Nephron progenitor cell (in vitro differentiated cells): ENCODE results near the gene NAT8L.
A peak's percentile ranks its signal among the peaks of the same experiment; 100 is the strongest.

Experiments used
- DNase-seq: peaks from one replicate; pipeline ENCODE4 v3.0.0; 2021
- H3K27ac Mint-ChIP-seq: 2 replicates; pipeline ENCODE4 v1.8.0; 2021; ENCODE audit warnings: mild to moderate bottlenecking, moderate library complexity, mixed read lengths
- H3K27me3 Mint-ChIP-seq: 2 replicates; pipeline ENCODE4 v1.8.0; 2021; ENCODE audit warnings: mild to moderate bottlenecking, low read depth, mixed read lengths; ENCODE audit not compliant: poor library complexity
- H3K36me3 Mint-ChIP-seq: 2 replicates; pipeline ENCODE4 v1.8.0; 2021; ENCODE audit warnings: low read depth, mixed read lengths
- H3K4me1 Mint-ChIP-seq: 2 replicates; pipeline ENCODE4 v1.8.0; 2021; ENCODE audit warnings: mixed read lengths
- H3K4me3 Mint-ChIP-seq: 2 replicates; pipeline ENCODE4 v1.8.0; 2021; ENCODE audit warnings: mild to moderate bottlenecking, moderate library complexity, mixed read lengths
- H3K9me3 Mint-ChIP-seq: 2 replicates; pipeline ENCODE4 v1.8.0; 2021; ENCODE audit warnings: mild to moderate bottlenecking, moderate library complexity, mixed read lengths
- CTCF ChIP-seq: fragments of 200-600 bp; sonication (generic); IDR thresholded peaks from 2 replicates; pipeline ENCODE4 v1.5.0; 2021; ENCODE audit warnings: antibody characterized with exemption

Gene NAT8L

GRCh38 chr4:2073808-2074481, 14.8 kb downstream of the NAT8L start:
- no peaks in the 10 kb centered on the region for H3K36me3 Mint-ChIP-seq

GRCh38 chr4:2074588-2074987, 15.5 kb downstream of the NAT8L start:
- TF ChIP-seq CTCF, result no peak
- H3K4me3 Mint-ChIP-seq, result no peak overlapping the region
- no peak overlapping the region for H3K27ac Mint-ChIP-seq
- H3K27me3 Mint-ChIP-seq, result no peaks in the 10 kb centered on the region
- H3K36me3 Mint-ChIP-seq, result no peaks in the 10 kb centered on the region
- H3K4me1 Mint-ChIP-seq, result peaks cover 20% of the 10 kb centered on the region
- no peak for DNase-seq
- no peaks in the 10 kb centered on the region for H3K9me3 Mint-ChIP-seq

More at GRCh38 chr4:2073808-2074481, 14.8 kb downstream of the NAT8L start:
- no peak for TF ChIP-seq CTCF
- Mint-ChIP-seq H3K27me3 (no peaks in the 10 kb centered on the region), H3K27ac (no peak overlapping the region), H3K4me3 (no peak overlapping the region), H3K9me3 (no peaks in the 10 kb centered on the region), H3K4me1 (peaks cover 20% of the 10 kb centered on the region)
- no peak for DNase-seq

GRCh38 chr4:2075171-2075986, 16.3 kb downstream of the NAT8L start:
- no peak overlapping the region for H3K4me3 Mint-ChIP-seq
- H3K9me3 Mint-ChIP-seq, result no peaks in the 10 kb centered on the region
- H3K27me3 Mint-ChIP-seq, result no peaks in the 10 kb centered on the region
- no peaks in the 10 kb centered on the region for H3K36me3 Mint-ChIP-seq
- peaks cover 20% of the 10 kb centered on the region for H3K4me1 Mint-ChIP-seq
- no peak for TF ChIP-seq CTCF
- DNase-seq, result no peak
- H3K27ac Mint-ChIP-seq, result no peak overlapping the region

GRCh38 chr4:2075987-2076907, 17.1 kb downstream of the NAT8L start:
- DNase-seq, result no peak
- no peak overlapping the region for H3K4me3 Mint-ChIP-seq
- no peaks in the 10 kb centered on the region for H3K27me3 Mint-ChIP-seq
- no peak for TF ChIP-seq CTCF
- no peaks in the 10 kb centered on the region for H3K9me3 Mint-ChIP-seq
- H3K4me1 Mint-ChIP-seq, result peaks cover 17% of the 10 kb centered on the region
- H3K27ac Mint-ChIP-seq, result peak overlapping the region; percentile 68
- H3K36me3 Mint-ChIP-seq, result no peaks in the 10 kb centered on the region

GRCh38 chr4:2076908-2077536, 17.9 kb downstream of the NAT8L start:
- DNase-seq, result no peak
- H3K9me3 Mint-ChIP-seq, result no peaks in the 10 kb centered on the region
- H3K36me3 Mint-ChIP-seq, result no peaks in the 10 kb centered on the region
- no peak overlapping the region for H3K4me3 Mint-ChIP-seq
- TF ChIP-seq CTCF, result no peak
- H3K4me1 Mint-ChIP-seq, result peaks cover 13% of the 10 kb centered on the region
- no peaks in the 10 kb centered on the region for H3K27me3 Mint-ChIP-seq
- peak overlapping the region; percentile 68 for H3K27ac Mint-ChIP-seq
